ENCODE data around the gene PDGFC. TPM values are rescaled to one million over a fixed set of nuclear protein-coding genes. Genes with fewer than 3 reads are reported as not detected.

PDGFC gene
- total RNA-seq, 1 experiment from 2014 or later, result 4.5 TPM

DNA sequence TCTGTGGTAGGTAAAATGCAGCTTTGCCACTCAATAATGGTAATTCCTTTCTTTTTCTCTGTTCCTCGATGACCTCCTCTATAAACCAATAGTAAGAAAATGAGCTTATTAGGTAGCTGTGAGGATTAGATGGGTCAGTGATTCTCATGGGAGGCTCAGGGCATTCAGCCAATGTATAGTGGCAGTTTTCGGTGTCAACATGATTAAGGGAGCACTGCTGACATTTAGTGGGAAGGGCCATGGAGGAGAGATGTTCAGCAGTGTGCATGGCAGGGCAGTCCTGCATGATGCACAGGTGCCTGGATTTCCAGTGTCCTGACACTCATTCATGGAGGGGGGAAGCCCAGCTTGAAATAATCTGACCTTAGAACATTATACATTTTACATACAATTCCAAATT, 232.8 kb downstream of the PDGFC start:
- H3K27ac ChIP-seq (ENCODE audit: insufficient read length, low read depth, low read length), result no peak overlapping the region
- no peak overlapping the region for H3K4me3 Mint-ChIP-seq
- no peak overlapping the region for H2AFZ ChIP-seq (ENCODE audit: low read length)
- H3K4me2 ChIP-seq (ENCODE audit: insufficient read depth, insufficient read length, low read length), result no peak overlapping the region
- H3K36me3 Mint-ChIP-seq (ENCODE audit: insufficient read depth in 1 of 3, low read depth in 3 of 3), result no peaks in the 10 kb centered on the region
- H3K23ac ChIP-seq (ENCODE audit: insufficient read length, low read depth, low read length), result no peak overlapping the region
- H3K4me1 ChIP-seq (ENCODE audit: insufficient read depth, low read length), result no peaks in the 10 kb centered on the region; the same call in 1 of the 2 replicates
- no peak overlapping the region for H2BK12ac ChIP-seq (ENCODE audit: insufficient read length, low read depth, low read length)
- no peaks in the 10 kb centered on the region for H3K27me3 ChIP-seq (ENCODE audit: insufficient read depth, low read length)
- H4K91ac ChIP-seq (ENCODE audit: insufficient read length, low read depth, low read length), result no peak overlapping the region
- no peak overlapping the region for H3K4ac ChIP-seq (ENCODE audit: low read depth, low read length)
- no peaks in the 10 kb centered on the region for H4K20me1 ChIP-seq (ENCODE audit: control insufficient read depth, insufficient read depth, insufficient read length)
- no peak overlapping the region for H3K27ac Mint-ChIP-seq
- H4K8ac ChIP-seq (replicated peaks; ENCODE audit: insufficient read length, low read depth, low read length), result no peak overlapping the region
- no peak overlapping the region for H3K14ac ChIP-seq (ENCODE audit: insufficient read depth, low read length)
- H4K5ac ChIP-seq (ENCODE audit: insufficient read length, low read depth, low read length), result no peak overlapping the region
- no peaks in the 10 kb centered on the region for H3K79me2 ChIP-seq (ENCODE audit: insufficient read depth, low read length)
- no peak overlapping the region for H3K9ac ChIP-seq (ENCODE audit: extremely low read depth, insufficient read length, low read length)
- no peak overlapping the region for H2BK120ac ChIP-seq (ENCODE audit: low read depth, low read length, poor library complexity, severe bottlenecking)
- no peaks in the 10 kb centered on the region for H3K27me3 Mint-ChIP-seq (ENCODE audit: low read depth)
- H3K4me1 Mint-ChIP-seq, result no peaks in the 10 kb centered on the region
- H3K9me3 ChIP-seq (ENCODE audit: control insufficient read depth, low read depth, low read length), result no peaks in the 10 kb centered on the region
- no peak overlapping the region for H2BK20ac ChIP-seq (ENCODE audit: low read depth, low read length, poor library complexity, severe bottlenecking)
- no peak overlapping the region for H2BK5ac ChIP-seq (ENCODE audit: insufficient read length, low read length)
- no peak overlapping the region for H2BK15ac ChIP-seq (ENCODE audit: low read depth, low read length)
- TF ChIP-seq, protein P1, sequence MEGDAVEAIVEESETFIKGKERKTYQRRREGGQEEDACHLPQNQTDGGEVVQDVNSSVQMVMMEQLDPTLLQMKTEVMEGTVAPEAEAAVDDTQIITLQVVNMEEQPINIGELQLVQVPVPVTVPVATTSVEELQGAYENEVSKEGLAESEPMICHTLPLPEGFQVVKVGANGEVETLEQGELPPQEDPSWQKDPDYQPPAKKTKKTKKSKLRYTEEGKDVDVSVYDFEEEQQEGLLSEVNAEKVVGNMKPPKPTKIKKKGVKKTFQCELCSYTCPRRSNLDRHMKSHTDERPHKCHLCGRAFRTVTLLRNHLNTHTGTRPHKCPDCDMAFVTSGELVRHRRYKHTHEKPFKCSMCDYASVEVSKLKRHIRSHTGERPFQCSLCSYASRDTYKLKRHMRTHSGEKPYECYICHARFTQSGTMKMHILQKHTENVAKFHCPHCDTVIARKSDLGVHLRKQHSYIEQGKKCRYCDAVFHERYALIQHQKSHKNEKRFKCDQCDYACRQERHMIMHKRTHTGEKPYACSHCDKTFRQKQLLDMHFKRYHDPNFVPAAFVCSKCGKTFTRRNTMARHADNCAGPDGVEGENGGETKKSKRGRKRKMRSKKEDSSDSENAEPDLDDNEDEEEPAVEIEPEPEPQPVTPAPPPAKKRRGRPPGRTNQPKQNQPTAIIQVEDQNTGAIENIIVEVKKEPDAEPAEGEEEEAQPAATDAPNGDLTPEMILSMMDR (conservative IDR thresholded peaks at IDR 0.05), result no peak
- H3K56ac ChIP-seq (ENCODE audit: insufficient read length, low read depth, low read length), result no peak overlapping the region
- H3K79me1 ChIP-seq (ENCODE audit: insufficient read depth, low read depth, low read length, poor library complexity, severe bottlenecking), result no peaks in the 10 kb centered on the region
- H2AK5ac ChIP-seq (ENCODE audit: insufficient read length, low read length), result no peak overlapping the region
- H3T11ph ChIP-seq (ENCODE audit: low read length), result no peak overlapping the region
- no CpG with 5 or more reads among the region's 2 CpGs for WGBS (ENCODE audit: extremely low coverage, insufficient read length, low lambda C conversion rate)
- H3K18ac ChIP-seq (ENCODE audit: insufficient read length, low read depth, low read length), result no peak overlapping the region
- no peak for DNase-seq
- no peaks in the 10 kb centered on the region for H3K23me2 ChIP-seq (ENCODE audit: insufficient read length, low read depth, low read length, poor library complexity, severe bottlenecking)
- no peaks in the 10 kb centered on the region; a peak in 2 of 5 replicates for H3K9me3 Mint-ChIP-seq
